Measurements from ENCODE around the gene SEMA7A.

SEMA7A gene

GRCh38 chr15:74399511-74400312, 34.0 kb downstream of the SEMA7A start:
- H3K4me2 ChIP-seq (ENCODE audit: low read length) = no peak overlapping the region
- H3F3A ChIP-seq (ENCODE audit: insufficient read depth, low read length) = no peaks in the 10 kb centered on the region
- no peak overlapping the region for H3K27ac ChIP-seq (ENCODE audit: low read depth, low read length, poor library complexity, severe bottlenecking)
- H2AFZ ChIP-seq (ENCODE audit: low read length) = no peak overlapping the region
- no peak overlapping the region for H3K9ac ChIP-seq (ENCODE audit: low read length)
- H3K79me2 ChIP-seq (ENCODE audit: insufficient read depth, low read length) = no peaks in the 10 kb centered on the region
- H3K4me3 ChIP-seq (ENCODE audit: low read depth, low read length, poor library complexity, severe bottlenecking) = no peak overlapping the region
- H4K20me1 ChIP-seq (ENCODE audit: insufficient read depth, low read length) = no peaks in the 10 kb centered on the region
- H3K36me3 ChIP-seq (ENCODE audit: insufficient read depth, low read length) = no peaks in the 10 kb centered on the region
- H3K4me1 ChIP-seq (ENCODE audit: insufficient read depth, low read length, severe bottlenecking) = peaks cover 12% of the 10 kb centered on the region
- peaks cover 12% of the 10 kb centered on the region; the same call in 1 of the 2 replicates for H3K27me3 ChIP-seq (ENCODE audit: insufficient read depth, low read length)
- H3K9me2 ChIP-seq (ENCODE audit: low read depth, low read length) = no peaks in the 10 kb centered on the region
- no peak for TF ChIP-seq EZH2 (IDR thresholded peaks at IDR 0.05; ENCODE audit: borderline replicate concordance, low read length)
- no peak for TF ChIP-seq CTCF (IDR thresholded peaks at IDR 0.05; ENCODE audit: low read length)
- H3K9me3 ChIP-seq (ENCODE audit: low read length) = no peaks in the 10 kb centered on the region

GRCh38 chr15:74399100-74399499, 34.7 kb downstream of the SEMA7A start:
- H3K79me2 ChIP-seq (ENCODE audit: insufficient read depth, low read length) = no peaks in the 10 kb centered on the region
- no peaks in the 10 kb centered on the region for H3K36me3 ChIP-seq (ENCODE audit: insufficient read depth, low read length)
- H3K4me3 ChIP-seq (ENCODE audit: low read depth, low read length, poor library complexity, severe bottlenecking) = no peak overlapping the region
- no peaks in the 10 kb centered on the region for H4K20me1 ChIP-seq (ENCODE audit: insufficient read depth, low read length)
- H3K27me3 ChIP-seq (ENCODE audit: insufficient read depth, low read length) = peaks cover 8% of the 10 kb centered on the region; the same call in 1 of the 2 replicates
- no peaks in the 10 kb centered on the region for H3K9me3 ChIP-seq (ENCODE audit: low read length)
- H3K4me1 ChIP-seq (ENCODE audit: insufficient read depth, low read length, severe bottlenecking) = peaks cover 10% of the 10 kb centered on the region
- no peak overlapping the region for H3K4me2 ChIP-seq (ENCODE audit: low read length)
- TF ChIP-seq EZH2 (IDR thresholded peaks at IDR 0.05; ENCODE audit: borderline replicate concordance, low read length) (no peak), CTCF (IDR thresholded peaks at IDR 0.05; ENCODE audit: low read length) (no peak)
- H3K9me2 ChIP-seq (ENCODE audit: low read depth, low read length) = no peaks in the 10 kb centered on the region
- H3K27ac ChIP-seq (ENCODE audit: low read depth, low read length, poor library complexity, severe bottlenecking) = no peak overlapping the region
- H3K9ac ChIP-seq (ENCODE audit: low read length) = no peak overlapping the region
- no peak overlapping the region for H2AFZ ChIP-seq (ENCODE audit: low read length)
- H3F3A ChIP-seq (ENCODE audit: insufficient read depth, low read length) = no peaks in the 10 kb centered on the region

GRCh38 chr15:74398183-74398582, 35.6 kb downstream of the SEMA7A start:
- Histone ChIP-seq H3K4me1 (ENCODE audit: insufficient read depth, low read length, severe bottlenecking) (peaks cover 6% of the 10 kb centered on the region), H3K27ac (ENCODE audit: low read depth, low read length, poor library complexity, severe bottlenecking) (no peak overlapping the region), H3K27me3 (ENCODE audit: insufficient read depth, low read length) (0 out of 2 replicates have a peak, but pooled peaks cover 8% of the 10 kb centered on the region), H3K9me2 (ENCODE audit: low read depth, low read length) (no peaks in the 10 kb centered on the region), H3K79me2 (ENCODE audit: insufficient read depth, low read length) (no peaks in the 10 kb centered on the region), H2AFZ (ENCODE audit: low read length) (no peak overlapping the region), H3K4me2 (ENCODE audit: low read length) (no peak overlapping the region), H3K9ac (ENCODE audit: low read length) (no peak overlapping the region), H3K4me3 (ENCODE audit: low read depth, low read length, poor library complexity, severe bottlenecking) (no peak overlapping the region), H3F3A (ENCODE audit: insufficient read depth, low read length) (no peaks in the 10 kb centered on the region), H3K36me3 (ENCODE audit: insufficient read depth, low read length) (no peaks in the 10 kb centered on the region), H4K20me1 (ENCODE audit: insufficient read depth, low read length) (no peaks in the 10 kb centered on the region), H3K9me3 (ENCODE audit: low read length) (no peaks in the 10 kb centered on the region)
- TF ChIP-seq CTCF (IDR thresholded peaks at IDR 0.05; ENCODE audit: low read length) (no peak), EZH2 (IDR thresholded peaks at IDR 0.05; ENCODE audit: borderline replicate concordance, low read length) (no peak)
